ENCODE data around the gene MYOM3.
A peak's percentile ranks its signal among the peaks of the same experiment; 100 is the strongest.

MYOM3 gene

GRCh38 chr1:24022581-24023361 is 89.2 kb downstream of the MYOM3 start:
- H3K4me3 ChIP-seq (ENCODE audit: low read depth, low read length) = no peak overlapping the region
- peak; percentile 91 for DNase-seq (ENCODE audit: low read depth, low spot score)
- TF ChIP-seq, protein P1, sequence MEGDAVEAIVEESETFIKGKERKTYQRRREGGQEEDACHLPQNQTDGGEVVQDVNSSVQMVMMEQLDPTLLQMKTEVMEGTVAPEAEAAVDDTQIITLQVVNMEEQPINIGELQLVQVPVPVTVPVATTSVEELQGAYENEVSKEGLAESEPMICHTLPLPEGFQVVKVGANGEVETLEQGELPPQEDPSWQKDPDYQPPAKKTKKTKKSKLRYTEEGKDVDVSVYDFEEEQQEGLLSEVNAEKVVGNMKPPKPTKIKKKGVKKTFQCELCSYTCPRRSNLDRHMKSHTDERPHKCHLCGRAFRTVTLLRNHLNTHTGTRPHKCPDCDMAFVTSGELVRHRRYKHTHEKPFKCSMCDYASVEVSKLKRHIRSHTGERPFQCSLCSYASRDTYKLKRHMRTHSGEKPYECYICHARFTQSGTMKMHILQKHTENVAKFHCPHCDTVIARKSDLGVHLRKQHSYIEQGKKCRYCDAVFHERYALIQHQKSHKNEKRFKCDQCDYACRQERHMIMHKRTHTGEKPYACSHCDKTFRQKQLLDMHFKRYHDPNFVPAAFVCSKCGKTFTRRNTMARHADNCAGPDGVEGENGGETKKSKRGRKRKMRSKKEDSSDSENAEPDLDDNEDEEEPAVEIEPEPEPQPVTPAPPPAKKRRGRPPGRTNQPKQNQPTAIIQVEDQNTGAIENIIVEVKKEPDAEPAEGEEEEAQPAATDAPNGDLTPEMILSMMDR (IDR thresholded peaks at IDR 0.05; ENCODE audit: low read depth, low read length) = no peak
- in situ Hi-C loops (cut with HindIII; ENCODE audit: low sequenced_read_pairs) = no loop called here

DNA sequence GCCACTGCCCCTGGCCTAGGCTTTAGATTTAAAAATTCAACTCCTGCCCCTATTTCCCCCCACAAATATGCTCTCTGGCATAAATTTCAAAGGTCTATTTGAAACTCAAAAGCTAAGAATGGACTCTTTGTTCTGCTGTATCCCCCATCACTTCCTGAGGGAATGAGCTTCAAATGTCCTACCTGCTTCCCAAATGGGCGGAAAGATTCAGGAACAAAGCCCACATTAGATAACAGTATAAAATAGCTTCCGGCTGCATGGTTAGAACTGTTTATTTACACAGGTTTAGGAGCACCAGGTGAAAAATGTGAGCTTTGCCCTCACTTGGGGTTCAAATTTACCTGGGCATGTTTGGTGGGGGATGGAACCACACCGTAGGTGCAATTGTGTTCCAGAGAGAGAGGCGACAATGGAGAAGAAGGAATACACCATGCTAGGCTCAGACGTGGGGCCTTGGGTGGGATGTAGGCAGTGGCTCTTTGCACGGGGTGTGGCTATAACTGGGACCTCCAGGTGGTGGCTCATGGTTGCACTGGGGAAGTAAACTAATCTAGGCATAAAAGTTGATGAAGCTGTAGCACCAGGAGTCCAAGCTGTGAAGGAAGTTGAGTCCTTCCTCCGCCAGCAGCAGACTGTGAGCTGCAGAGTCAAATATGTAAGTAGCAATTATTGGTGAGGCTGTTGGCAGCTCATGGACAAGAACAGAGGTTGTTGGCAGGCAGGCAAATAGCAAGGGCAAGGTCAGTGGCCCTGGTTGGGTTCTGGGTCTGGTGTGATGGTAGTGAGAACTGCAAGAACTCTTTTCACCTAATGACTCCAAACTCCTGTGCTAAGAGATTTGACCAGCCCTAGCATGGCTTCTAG is 90.3 kb downstream of the MYOM3 start:
- no peak overlapping the region for H3K4me3 ChIP-seq (ENCODE audit: low read depth, low read length)
- TF ChIP-seq, protein P1 (IDR thresholded peaks at IDR 0.05; ENCODE audit: low read depth, low read length) = no peak
- in situ Hi-C loops (cut with HindIII; ENCODE audit: low sequenced_read_pairs) = no loop called here
- no peak for DNase-seq (ENCODE audit: low read depth, low spot score)

- TF ChIP-seq, protein P1 (IDR thresholded peaks at IDR 0.05; ENCODE audit: low read depth, low read length) = no peak
- H3K4me3 ChIP-seq (ENCODE audit: low read depth, low read length) = no peak overlapping the region
- in situ Hi-C loops (cut with HindIII; ENCODE audit: low sequenced_read_pairs) = no loop called here
- DNase-seq (ENCODE audit: low read depth, low spot score) = no peak
Measured at GRCh38 chr1:24020470-24020869, 91.5 kb downstream of the MYOM3 start.

DNA sequence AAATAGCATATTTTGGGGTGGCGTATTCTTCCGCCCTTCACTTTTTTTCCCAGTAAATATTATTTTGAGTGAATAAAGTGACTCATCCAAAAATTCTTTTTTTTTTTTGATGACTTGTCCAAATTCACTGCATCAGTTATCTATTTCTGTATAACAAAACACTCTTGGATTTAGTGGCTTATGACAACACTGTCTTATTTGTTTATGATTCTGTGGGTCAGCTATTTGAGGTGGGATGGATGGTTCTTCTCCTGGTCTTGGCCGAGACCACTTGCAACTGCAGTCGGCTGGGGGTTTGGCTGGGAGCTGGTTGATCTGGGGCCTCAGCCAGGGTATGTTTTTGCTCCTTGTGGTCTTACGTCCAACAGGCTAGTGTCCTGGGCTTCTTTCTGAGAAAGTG is 91.9 kb downstream of the MYOM3 start:
- in situ Hi-C loops (cut with HindIII; ENCODE audit: low sequenced_read_pairs) = no loop called here
- TF ChIP-seq, protein P1 (IDR thresholded peaks at IDR 0.05; ENCODE audit: low read depth, low read length) = no peak
- peak; percentile 76 for DNase-seq (ENCODE audit: low read depth, low spot score)
- no peak overlapping the region for H3K4me3 ChIP-seq (ENCODE audit: low read depth, low read length)

DNA sequence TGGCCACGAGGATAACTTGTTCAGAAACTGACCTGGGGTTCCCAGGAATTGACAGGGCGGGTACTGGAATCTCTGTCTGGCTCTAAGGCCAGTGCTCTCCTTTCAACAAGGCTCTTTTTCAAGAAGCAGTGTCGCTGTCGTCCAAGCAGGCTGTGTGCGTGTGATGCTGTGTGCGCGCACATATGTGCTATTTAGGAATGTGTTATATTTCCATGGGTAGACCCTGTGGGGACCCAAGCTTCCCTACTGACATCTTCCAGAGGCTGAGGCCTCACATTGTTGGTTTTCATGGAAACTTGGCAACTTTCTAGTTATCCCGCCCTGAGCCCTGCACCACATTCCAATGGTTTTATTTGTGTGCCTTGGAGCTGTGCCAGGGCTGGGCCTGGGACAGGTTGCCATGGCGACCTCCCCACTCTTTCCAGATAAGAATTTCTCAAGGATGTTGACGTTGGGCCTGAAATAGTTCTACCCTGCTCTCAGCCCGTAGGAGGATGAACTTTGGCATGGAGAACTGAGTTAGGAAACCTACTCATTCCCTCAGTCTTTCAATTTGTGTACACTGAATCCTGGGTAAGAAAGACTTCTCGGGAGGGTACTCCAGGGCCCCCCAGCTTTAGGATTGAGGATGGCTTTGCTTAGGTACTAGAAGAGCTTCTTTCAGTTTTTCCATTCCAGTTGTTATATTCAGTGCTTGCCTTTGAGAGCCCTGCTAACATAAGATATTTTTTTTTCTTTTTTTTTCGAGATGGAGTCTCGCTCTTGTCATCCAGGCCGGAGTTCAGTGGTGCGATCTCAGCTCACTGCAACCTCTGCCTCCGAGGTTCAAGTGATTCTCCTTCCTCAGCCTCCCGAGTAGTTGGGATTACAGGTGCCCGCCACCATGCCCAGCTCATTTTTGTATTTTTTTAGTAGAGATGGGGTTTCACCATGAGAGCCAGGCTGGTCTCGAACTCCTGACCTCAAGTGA is 93.0 kb downstream of the MYOM3 start:
- no peak overlapping the region for H3K4me3 ChIP-seq (ENCODE audit: low read depth, low read length)
- in situ Hi-C loops (cut with HindIII; ENCODE audit: low sequenced_read_pairs) = no loop called here
- peak; percentile 100 for DNase-seq (ENCODE audit: low read depth, low spot score)
- TF ChIP-seq, protein P1 (IDR thresholded peaks at IDR 0.05; ENCODE audit: low read depth, low read length) = no peak
